HG03064 (cell line): Measurements from ENCODE around the gene SERPINB13.
A peak's percentile ranks its signal among the peaks of the same experiment; 100 is the strongest.
"Not testable (repeated sequence)": the region's sequence is repeated elsewhere in the genome, so short reads cannot be mapped to it uniquely, and the experiment has no call there.

Source experiments
- ATAC-seq: cut with Tn5 transposase; IDR thresholded peaks from one replicate; pipeline ENCODE4 v1.9.1; 2021; ENCODE audit warnings: low read depth; ENCODE audit not compliant: unreplicated experiment

Gene SERPINB13

GRCh38 chr18:63588909-63589308 lies 1.8 kb downstream of the SERPINB13 start:
- ATAC-seq: no peak

- no peak for ATAC-seq
Observed at GRCh38 chr18:63590373-63590772, 3.2 kb downstream of the SERPINB13 start.

- ATAC-seq: no peak
Observed at GRCh38 chr18:63590966-63591695, 4.0 kb downstream of the SERPINB13 start.

GRCh38 chr18:63591725-63592124 lies 4.6 kb downstream of the SERPINB13 start:
- no peak for ATAC-seq

- ATAC-seq: no peak
Observed at GRCh38 chr18:63592471-63592870, 5.3 kb downstream of the SERPINB13 start.

- ATAC-seq: no peak
Observed at GRCh38 chr18:63596964-63597363, 9.8 kb downstream of the SERPINB13 start.

GRCh38 chr18:63603355-63603754 lies 16.2 kb downstream of the SERPINB13 start:
- ATAC-seq: no peak

GRCh38 chr18:63603772-63604171 lies 16.6 kb downstream of the SERPINB13 start:
- peak; percentile 98 for ATAC-seq

- no peak for ATAC-seq
Observed at GRCh38 chr18:63604791-63605567, 17.8 kb downstream of the SERPINB13 start.

GRCh38 chr18:63606526-63606925 lies 19.4 kb downstream of the SERPINB13 start:
- ATAC-seq: no peak

- no peak for ATAC-seq
Observed at GRCh38 chr18:63613420-63613819, 26.3 kb downstream of the SERPINB13 start.

GRCh38 chr18:63617049-63617914 lies 30.1 kb downstream of the SERPINB13 start:
- ATAC-seq: peak; percentile 57

- ATAC-seq: no peak
Observed at GRCh38 chr18:63617915-63618234, 30.7 kb downstream of the SERPINB13 start.

- ATAC-seq: no peak
Observed at GRCh38 chr18:63619661-63620060, 32.5 kb downstream of the SERPINB13 start.

- no peak for ATAC-seq
Observed at GRCh38 chr18:63624863-63625262, 37.7 kb downstream of the SERPINB13 start.

GRCh38 chr18:63626431-63626830 lies 39.3 kb downstream of the SERPINB13 start:
- ATAC-seq: no peak

GRCh38 chr18:63627819-63628218 lies 40.7 kb downstream of the SERPINB13 start:
- no peak for ATAC-seq

- ATAC-seq: no peak
Observed at GRCh38 chr18:63637703-63638102, 50.6 kb downstream of the SERPINB13 start.

GRCh38 chr18:63641157-63641680 lies 54.1 kb downstream of the SERPINB13 start:
- ATAC-seq: not testable (repeated sequence)

GRCh38 chr18:63642668-63643356 lies 55.7 kb downstream of the SERPINB13 start:
- ATAC-seq: not testable (repeated sequence)
